LHCN-M2 (cell line): Measurements from ENCODE around the gene FAF2. TPM values are rescaled to one million over a fixed set of nuclear protein-coding genes. Genes with fewer than 3 reads are reported as not detected.
"Not testable (repeated sequence)": the region's sequence is repeated elsewhere in the genome, so short reads cannot be mapped to it uniquely, and the experiment has no call there.

Source experiments
- DNase-seq: peaks from one replicate; pipeline ENCODE4 v3.0.0-alpha.2; 2012; ENCODE audit warnings: low read depth
- total RNA-seq: library from RNA; depleted of rRNA; stranded (reverse); fragments of >200 nt; gene quantifications from 2 replicates; pipeline ENCODE4 v1.2.3, GENCODE V29; 2014; rRNA removed

Gene FAF2
- total RNA-seq, 1 experiment from 2014 or later: 42.4 TPM

- no peak for DNase-seq
These were observed 94.6 kb downstream of the FAF2 start for GRCh38 chr5:176542596-176543427.

- DNase-seq: peak; percentile 42
These were observed 95.4 kb downstream of the FAF2 start for GRCh38 chr5:176543428-176544182.

- no peak for DNase-seq
These were observed 97.2 kb downstream of the FAF2 start for GRCh38 chr5:176545388-176545736.

GRCh38 chr5:176545737-176546509 lies 97.7 kb downstream of the FAF2 start:
- no peak for DNase-seq

- DNase-seq: no peak
These were observed 99.6 kb downstream of the FAF2 start for GRCh38 chr5:176547802-176548201.

GRCh38 chr5:176548967-176549444 lies 100.8 kb downstream of the FAF2 start, which contains the start of gene CDHR2:
Gene CDHR2, plus strand, starts transcription at chr5:176549342. Its CDS starts 16,011 bp downstream, at chr5:176565353.
- no peak for DNase-seq

GRCh38 chr5:176549871-176550270 lies 101.7 kb downstream of the FAF2 start:
- no peak for DNase-seq

GRCh38 chr5:176550275-176550831 lies 102.2 kb downstream of the FAF2 start:
- DNase-seq: no peak

GRCh38 chr5:176550937-176551336 lies 102.8 kb downstream of the FAF2 start:
- not testable (repeated sequence) for DNase-seq

- no peak for DNase-seq
These were observed 104.2 kb downstream of the FAF2 start for GRCh38 chr5:176552332-176552869.

- no peak for DNase-seq
These were observed 105.3 kb downstream of the FAF2 start for GRCh38 chr5:176553260-176554085.

GRCh38 chr5:176557846-176558245 lies 109.7 kb downstream of the FAF2 start:
- no peak for DNase-seq

Other genes starting within 250 kb of the FAF2 start
- gene SIMC1, start 210.0 kb upstream of the FAF2 start, total RNA-seq: 15.2 and 15.9 TPM in 2 replicates
- 110 and 118 TPM in 2 replicates for gene KIAA1191, start 86.6 kb upstream of the FAF2 start, total RNA-seq
- 9.3 and 12.6 TPM in 2 replicates for gene ARL10, start 82.9 kb upstream of the FAF2 start, total RNA-seq
- gene NOP16, start 59.8 kb upstream of the FAF2 start, total RNA-seq: 21.7 and 28.1 TPM in 2 replicates
- gene HIGD2A, start 59.6 kb upstream of the FAF2 start, total RNA-seq: 85.1 and 102 TPM in 2 replicates
- gene CLTB, start 31.8 kb upstream of the FAF2 start, total RNA-seq: 138 and 149 TPM in 2 replicates
- 5.5 and 10.5 TPM in 2 replicates for gene RNF44, start 89.0 kb downstream of the FAF2 start, total RNA-seq
- gene CDHR2, start 101.0 kb downstream of the FAF2 start, total RNA-seq: not detected in 2 replicates
- gene GPRIN1, start 161.8 kb downstream of the FAF2 start, total RNA-seq: 11.7 and 16.2 TPM in 2 replicates
- gene SNCB, start 182.1 kb downstream of the FAF2 start, total RNA-seq: 0.83 and 2.0 TPM in 2 replicates
- gene EIF4E1B, start 182.3 kb downstream of the FAF2 start, total RNA-seq: not detected in 2 replicates
- gene TSPAN17, start 199.1 kb downstream of the FAF2 start, total RNA-seq: 49.7 and 50.8 TPM in 2 replicates